ENCODE measurements around the gene SMOC1.

Gene SMOC1

DNA sequence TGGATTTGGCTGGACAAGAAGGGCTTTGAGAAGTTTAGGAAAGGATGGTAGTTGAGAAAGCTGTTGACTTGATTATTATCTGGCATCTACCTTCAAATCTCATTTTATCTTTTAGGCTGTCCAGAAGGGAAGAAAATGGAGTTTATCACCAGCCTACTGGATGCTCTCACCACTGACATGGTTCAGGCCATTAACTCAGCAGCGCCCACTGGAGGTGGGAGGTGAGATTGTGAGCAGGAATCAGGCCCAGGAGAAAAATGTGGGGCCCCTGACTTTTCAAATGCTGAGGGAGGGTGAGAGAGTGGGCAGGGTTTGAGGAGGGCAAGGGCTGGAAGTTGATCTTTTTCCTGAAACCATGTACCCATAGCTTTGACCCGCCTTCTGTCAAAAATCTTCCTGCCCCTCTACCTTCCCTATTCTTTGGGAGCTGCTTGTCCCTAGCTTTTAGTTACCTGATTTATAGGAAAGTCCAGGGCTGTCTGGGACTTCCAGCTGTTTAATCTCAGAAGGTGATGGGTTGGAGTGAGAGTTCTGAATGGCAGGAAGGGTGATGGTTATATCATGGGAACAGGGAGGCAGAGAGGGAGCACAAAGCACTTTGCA is 134.2 kb downstream of the SMOC1 start:
- DNase-seq = no peak

DNA sequence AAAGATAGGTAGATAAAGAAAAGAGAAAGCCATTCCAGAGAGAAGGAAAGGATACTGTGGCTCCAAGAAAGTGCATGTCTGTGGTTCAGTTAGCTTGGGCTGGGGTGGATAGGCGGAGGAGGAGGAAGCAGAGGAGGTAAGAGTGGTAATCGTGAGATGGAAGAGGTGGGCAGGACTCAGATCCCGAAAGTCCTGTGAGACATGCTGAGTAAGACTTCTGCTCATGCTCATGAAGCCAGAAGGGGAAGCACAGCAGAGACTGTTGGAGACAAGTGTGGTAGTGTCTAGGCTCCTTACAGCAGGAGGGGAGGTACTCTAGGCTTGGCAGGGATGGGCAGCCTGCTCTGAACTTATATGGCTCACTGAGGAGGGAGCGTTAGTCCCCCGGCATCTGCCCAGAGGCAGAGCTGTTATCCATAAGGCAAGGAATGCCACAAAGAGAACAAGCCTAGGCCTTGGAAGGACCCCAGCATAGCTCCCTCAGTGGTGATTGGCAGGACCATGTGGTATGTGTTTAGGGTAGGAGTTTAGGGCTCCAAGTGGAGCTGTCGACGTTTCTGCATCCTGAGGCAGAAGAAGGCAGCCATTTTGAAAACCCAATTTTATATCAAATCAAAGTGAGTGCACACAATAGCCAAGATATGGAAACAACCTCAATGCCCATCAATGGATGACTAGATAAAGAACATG is 135.3 kb downstream of the SMOC1 start:
- DNase-seq = no peak

DNA sequence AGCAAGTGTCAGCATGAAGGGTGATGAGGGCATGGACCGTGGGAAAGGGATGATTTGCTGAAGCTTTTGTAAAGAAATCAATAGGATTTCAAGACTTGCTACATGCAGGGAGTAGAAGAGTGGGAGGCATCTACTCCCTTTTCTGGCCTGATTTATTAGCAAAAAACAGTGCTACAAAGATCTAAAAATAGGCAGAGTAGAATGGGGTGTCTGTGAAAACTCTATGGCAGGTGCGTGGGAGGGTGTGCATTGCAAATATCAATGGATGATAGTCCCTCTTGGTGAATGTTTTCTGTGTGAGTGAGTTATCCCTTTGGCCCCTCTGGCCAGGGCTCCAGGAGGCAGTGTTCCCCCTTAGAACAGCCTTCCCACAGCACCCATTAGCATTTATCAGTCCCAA is 139.0 kb downstream of the SMOC1 start:
- no peak for DNase-seq

DNA sequence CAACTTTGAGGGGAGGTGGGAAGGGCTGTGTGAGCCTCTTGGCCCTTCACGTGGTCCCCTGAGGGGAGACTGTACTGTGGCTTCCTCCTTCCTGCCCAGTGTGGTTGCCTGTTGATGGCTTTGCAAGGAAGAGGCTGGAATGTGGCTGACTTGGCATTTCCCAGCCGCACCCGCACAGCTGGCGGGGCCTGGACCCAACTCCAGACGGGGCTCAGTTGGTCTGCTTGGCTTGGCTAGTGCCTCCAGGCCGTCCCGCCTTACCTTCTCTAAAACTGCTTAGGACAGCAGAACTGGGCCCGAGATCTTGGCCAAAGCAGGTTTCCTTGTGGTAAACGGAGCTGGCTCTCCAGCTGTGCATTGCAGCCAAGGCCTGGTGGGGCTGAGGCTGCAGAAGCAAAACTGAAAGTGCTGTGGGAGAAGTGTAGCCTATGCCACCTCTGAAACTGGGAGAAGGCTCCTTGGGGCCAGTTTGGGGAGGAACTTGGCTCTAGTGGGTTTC is 139.5 kb downstream of the SMOC1 start:
- peak; percentile 55 for DNase-seq

DNA sequence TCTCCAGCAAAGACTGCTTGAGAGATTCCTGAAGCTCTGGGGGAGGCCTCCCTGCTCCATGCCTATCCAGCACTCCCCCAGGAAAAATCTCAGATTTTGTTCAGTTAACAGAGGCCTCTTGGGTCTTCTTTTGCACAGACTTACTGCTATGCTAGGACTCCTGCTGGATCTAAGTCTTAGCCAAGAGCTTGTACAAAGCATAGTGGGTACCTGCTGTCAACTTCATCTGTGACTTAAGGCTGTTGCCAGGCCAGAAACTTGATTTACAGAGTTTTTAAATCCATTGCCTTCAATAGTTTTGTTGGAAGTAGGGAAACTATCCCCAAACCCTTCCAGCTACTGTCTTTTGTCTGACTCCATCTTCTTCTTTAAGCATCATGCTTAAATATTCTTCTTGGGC is 140.5 kb downstream of the SMOC1 start:
- no peak for DNase-seq

DNA sequence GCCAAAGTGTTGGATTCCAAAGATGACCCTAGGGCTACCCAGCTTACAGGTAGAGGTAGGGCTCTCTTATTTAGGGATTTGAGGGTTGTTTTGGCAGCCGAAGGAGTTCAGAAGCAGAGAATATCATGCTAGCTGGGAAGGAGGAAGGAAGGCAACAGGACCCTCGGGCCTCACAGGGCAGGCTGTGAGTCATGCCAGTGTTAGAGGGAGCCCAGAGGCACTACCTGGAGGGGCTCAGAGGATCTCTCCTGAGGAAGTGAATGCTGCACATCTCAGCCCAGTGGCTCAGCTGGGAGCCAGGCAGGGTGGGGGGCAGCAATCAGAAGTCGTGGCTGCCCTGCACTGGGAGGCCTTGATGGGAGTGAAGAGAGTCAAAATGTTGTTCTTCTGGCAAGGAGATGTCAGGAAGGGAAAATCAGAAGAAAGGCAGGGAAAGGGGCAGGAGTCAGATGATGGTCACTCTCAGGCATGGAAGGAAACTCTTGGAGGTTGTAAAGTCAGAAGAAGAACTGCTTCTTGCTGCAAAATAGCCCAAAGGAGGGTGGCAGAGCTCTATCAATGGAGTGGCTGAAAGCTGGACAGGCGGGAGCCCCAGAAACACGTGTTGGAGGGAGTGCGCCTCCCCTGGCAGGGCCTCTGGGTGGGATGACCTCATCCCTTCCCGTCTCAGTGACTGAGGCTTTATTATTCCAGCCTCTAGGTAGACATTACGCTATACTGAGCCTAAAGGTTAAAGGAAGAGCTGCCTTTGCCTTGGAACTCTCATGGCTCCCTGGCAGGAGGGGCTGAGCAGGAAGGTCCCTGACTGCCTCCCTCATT is 141.3 kb downstream of the SMOC1 start:
- peak; percentile 57 for DNase-seq

DNA sequence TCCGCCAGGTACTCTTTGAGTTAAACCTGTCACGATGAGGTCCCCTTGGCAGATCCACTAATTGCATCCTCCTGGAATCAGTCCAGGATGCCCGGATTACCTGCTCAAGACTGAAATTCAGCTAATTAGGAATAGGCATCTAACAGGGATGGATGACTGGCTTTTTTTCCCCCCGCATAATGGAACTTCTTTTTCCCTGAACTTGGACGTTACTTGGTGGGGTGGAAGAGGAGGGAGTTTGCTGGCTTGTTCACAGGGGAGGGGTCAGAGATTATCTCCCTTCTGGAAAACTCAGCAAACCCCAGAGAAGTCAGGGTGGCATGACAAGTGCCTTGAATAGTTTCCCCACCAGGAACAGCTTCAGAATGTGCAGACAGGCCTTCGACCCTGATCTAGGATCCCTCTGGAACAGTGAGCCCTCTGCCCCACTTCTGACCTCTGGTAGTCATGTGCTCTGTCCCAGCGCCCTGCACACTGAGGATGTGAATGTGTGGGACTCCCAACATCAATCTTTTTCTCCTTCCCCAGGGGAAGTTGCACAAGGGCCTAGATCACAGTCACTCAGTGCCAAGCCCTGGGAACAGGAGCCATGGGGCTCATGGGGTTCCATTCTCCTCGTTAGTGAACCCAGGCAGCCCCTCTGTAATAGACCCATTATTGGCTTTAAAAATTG is 142.5 kb downstream of the SMOC1 start:
- DNase-seq = no peak

DNA sequence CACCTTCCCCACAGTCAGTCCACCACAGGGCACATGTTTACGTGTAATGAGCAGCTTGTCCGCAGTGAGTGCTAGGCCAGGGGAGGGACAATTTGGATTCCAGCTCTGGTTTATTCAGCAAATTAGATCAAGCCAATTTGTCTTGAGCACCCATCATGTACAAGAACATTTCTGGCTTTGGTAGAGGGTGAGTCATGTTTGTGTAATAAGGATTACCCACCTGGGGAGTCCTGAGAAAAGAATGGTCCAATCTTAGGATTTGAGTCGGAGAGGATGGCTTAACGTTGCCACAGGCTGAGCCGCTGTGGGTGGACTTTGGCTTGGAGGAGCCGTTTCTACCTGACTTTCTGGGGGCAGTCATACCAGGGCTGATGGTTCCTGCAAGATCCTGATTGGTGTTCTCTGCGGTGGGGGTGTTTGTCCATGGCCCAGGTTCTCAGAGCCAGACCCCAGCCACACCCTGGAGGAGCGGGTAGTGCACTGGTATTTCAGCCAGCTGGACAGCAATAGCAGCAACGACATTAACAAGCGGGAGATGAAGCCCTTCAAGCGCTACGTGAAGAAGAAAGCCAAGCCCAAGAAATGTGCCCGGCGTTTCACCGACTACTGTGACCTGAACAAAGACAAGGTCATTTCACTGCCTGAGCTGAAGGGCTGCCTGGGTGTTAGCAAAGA is 143.7 kb downstream of the SMOC1 start:
- no peak for DNase-seq

DNA sequence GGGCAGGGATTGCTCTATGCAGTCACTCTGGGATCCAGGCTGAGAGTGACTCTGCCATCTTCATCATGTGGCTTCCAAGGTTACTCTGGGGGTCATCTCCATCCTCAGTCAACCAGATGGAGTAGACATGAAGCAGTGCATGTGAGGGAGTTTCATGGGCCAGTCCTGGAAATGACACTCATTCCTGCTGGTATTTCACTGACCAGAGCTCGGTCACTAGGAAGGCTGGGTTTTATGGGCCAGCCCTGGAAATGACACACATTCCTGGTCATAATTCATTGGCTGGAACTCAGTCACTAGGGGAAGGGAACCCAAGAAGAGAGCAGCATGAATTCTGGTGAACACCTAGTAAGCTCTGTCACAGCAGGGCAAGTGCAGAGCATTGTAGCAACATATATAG is 144.7 kb downstream of the SMOC1 start:
- DNase-seq = no peak

DNA sequence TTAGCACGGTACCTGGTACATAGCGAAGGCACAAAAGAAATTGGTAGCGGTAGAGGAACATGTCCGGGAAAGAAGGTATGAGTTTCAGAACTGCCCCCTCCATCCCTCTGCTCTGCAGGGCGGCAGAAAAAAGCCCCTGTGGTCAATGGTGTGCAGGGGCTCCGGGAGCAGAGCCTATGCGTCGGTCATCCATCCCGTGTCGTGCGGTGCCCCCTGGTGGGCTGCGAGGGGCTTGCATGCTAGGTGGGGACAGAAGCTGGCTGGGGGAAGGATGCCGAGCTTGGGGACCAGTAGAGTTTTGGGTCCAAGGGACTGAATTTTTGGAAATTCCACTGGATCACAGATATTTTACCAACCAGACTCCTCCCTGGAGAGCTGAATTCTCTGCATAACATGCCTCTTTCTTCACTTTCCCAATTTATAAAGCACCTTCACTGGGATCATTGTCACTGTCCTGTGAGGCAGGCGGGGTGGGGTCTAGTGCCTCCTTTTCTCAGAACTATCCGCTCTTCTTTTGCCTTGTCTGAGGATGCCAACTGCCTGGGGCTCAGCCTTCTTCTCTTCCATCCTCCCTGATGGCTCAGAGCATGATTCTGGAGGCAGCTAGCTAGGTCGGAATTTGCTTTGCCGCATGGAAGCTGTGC is 148.7 kb downstream of the SMOC1 start:
- no peak for DNase-seq

DNA sequence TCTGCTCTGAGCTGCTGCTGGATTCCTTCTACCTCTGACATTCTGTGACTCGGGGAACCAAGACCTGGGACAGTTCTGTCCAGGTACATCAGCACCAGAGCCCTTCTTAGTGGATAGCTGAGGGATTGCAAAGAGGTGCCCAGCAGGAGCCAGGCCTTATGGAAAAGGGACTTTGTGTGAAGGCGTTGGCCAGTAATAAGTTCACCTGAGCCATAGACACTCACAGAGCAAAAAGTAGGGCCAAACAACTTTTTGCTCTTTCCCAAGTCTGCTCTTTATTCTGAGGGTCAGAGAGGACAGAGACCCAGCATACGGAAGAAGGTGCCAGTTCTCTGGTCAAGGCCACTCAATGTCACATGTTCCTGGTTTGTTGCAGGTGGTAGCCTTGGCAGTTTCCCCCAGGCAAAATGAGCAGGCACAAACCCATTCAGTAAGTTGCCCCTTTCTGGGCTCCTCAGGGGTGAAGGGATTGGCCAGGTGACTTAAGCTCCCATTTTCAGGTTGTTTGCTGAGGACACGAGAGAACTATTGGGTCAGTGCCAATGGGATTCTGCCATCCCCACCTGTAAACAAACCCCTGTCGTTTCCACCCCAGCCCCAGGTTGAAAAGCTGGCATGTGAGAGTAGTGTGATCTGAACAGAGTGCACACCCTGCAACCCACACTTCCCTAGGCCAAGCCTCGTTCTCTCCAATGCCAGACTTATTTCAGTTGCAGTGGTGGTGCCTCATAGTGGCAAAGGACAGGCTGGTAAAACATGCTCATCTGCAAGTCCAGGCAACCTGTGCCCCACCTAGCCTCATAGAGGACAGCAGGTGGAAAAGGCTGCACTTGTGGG is 150.3 kb downstream of the SMOC1 start:
- no peak for DNase-seq

DNA sequence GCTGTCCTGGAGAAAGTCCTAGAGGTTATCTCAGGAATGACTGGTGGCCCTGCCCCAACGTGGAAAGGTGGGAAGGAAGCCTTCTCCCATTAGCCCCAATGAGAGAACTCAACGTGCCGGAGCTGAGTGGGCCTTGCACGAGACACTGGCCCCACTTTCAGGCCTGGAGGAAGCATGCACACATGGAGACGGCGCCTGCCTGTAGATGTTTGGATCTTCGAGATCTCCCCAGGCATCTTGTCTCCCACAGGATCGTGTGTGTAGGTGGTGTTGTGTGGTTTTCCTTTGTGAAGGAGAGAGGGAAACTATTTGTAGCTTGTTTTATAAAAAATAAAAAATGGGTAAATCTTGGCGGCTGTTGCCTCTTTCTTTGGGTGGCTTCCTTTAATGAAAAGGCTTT is 152.8 kb downstream of the SMOC1 start:
- DNase-seq = no peak

DNA sequence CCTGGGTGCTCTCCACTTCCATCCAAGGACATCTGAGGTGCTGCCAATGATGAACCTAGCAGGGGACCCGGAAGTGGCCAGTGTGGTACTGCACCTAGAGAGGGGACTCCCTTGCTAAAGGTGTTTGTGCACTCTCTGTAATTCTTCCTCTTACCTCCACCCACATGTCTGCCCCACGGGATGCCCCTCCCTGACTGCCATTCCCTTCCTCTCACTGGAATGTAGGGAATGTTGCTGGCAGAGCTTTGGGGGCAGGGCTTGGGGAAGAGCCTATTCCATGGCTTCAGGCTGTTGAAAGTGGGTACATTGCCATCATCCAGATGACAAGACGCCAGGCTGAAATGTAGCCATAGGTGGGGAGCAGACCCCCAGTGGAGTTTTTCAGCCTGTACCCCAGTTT is 153.2 kb downstream of the SMOC1 start:
- no peak for DNase-seq

DNA sequence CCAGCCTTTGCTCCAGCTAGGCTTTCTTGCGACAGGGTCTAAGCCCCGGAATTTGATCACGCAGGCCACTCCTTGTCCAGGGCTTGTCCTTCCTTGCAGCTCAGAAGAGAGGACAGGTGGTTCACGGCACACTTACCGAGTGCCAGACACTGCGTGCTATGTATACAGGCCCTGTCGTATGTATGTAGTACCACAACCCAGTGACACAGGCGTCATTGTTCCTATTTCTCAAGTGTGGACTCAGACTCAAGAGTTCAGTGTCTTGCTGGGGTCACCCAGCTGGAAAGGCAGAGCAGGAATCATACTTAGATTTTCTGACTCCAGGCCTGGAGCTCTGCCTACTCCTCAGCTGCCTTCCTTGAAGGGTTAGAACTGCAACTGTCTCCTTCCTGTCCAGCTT is 153.9 kb downstream of the SMOC1 start:
- DNase-seq = no peak

DNA sequence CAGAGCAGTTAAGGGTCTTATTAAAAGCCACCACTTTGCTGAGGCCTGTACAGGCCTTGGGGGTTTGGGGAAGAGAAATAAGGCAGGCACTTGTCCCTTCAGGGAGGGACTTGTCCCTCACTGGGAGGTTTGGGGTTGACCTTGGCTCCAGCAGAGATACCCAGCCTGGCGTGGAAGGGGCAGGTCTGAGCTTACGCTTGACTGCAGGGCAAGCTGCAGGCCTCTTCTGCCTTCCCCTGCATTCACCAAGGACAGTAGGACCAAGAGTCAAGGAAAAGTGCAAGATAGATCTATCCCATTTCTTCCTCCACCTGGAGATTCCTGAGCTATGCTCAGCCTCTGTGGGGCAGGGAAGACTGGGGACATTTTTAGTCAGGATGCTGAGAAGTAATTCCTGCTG is 154.3 kb downstream of the SMOC1 start:
- DNase-seq = no peak

DNA sequence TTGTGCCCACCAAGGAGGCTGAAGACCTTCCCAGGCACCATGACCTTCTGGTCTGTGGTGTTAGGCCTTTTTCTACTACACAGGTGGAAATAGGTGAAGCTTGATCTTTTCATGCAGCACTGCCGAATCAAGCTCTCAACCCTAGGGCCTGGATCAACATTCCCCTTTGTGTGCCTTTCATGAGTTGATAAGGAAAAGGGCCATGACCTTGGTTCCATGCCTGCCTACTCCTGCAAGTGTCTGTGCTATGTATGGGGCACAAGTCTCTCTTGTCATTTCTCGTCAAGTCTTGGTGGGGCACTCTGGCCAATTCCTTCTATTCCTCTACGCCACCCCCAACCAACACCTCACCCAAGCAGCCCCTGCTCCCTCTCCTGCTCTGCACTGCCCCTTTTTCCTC is 155.0 kb downstream of the SMOC1 start:
- no peak for DNase-seq

DNA sequence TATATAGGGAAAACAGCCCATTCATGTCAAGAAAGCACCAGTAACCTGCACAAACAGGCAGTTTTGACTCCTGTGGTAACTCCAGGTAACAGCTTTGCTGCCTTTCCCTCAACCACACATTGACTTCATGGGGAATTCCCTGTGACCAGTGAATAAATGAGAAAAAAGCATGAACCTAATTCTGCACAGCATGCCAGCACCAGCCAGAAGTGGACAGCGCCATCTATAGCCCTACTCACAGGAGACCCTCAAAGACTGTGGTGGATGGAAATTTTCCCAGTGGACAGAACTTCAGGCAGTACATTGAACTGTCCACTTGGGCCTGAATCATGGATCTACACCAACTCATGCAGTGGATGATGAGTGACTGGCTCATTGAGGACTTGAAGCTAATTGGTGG is 157.4 kb downstream of the SMOC1 start:
- DNase-seq = no peak

DNA sequence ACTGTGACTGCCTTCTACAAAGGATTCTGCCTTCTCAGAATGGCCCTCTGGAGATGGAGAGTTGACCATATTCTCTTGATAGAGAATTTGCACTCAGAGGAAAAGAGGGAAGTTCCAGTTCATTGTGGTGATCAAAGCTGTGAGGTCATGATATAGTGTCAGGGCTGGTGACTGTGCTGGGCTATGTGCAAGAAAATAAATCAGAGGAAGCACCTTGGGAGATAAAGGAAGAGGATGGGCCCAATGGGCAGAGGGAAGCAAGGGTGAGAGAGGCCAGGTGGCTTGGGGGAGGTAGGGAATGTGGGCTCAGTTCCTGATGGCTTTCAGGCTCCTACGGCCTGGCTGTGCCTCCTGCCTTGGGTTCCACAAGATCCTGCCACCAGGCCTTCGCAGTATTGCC is 163.8 kb downstream of the SMOC1 start:
- DNase-seq = no peak

DNA sequence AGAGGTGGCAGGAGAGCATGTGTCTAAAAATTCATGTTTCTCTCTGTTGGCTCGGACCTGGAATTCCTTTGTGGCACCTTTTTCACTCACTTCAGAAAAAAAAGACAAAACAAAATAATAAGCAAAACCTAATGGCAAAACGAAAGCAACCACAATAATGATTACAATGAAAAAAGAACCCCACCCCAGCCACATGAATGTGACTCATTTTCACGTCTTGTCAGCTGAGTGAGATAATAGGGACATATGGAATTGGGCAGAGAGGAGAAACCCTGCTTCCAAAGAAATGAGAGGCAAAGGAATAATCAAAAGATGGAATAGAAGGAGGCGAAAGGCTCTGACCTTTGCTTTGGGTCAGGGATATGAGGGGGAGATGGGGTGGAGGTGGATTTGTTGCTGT is 166.1 kb downstream of the SMOC1 start:
- DNase-seq = no peak

DNA sequence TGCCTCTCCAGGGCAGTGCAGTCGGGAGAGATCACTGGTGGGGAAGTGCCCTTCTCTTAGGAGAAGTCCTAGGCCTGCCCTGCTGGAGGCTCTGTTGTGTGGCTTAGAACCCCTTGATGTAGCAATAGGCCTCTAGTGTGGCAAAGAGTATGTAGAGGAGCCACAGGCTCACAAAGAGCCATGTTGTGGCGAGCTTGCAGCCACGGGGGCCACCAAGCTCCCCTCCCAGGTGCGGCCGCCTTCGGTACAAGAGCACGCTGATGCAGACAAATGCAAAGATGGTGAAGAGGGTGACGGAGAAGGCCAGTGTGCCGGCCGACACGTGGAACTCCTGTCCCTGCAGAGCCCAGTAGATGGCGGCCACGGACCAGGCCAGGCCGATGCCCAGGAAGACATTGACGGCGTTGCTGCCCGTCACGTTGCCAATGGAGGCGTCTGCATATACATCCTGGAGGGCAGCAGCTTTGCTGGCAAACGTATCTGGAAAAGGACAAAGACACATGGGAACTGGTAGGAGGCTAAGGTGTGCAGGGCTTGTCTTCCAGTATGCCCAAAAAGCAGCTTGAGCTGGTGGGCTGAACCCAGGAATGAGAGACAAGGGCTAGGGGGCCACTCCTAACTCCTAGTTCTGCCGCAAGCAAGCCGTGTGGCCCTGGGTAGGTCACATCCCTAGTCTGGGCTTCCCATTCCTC is 166.8 kb downstream of the SMOC1 start:
- no peak for DNase-seq
